NCI-H1048 (cell line): ENCODE measurements around the gene CDK4.
A peak's percentile ranks its signal among the peaks of the same experiment; 100 is the strongest.

Experiments used
- DNase-seq: peaks from one replicate; lab custom pipeline; 2025; lab: John Stamatoyannopoulos, UW

Gene CDK4

DNA sequence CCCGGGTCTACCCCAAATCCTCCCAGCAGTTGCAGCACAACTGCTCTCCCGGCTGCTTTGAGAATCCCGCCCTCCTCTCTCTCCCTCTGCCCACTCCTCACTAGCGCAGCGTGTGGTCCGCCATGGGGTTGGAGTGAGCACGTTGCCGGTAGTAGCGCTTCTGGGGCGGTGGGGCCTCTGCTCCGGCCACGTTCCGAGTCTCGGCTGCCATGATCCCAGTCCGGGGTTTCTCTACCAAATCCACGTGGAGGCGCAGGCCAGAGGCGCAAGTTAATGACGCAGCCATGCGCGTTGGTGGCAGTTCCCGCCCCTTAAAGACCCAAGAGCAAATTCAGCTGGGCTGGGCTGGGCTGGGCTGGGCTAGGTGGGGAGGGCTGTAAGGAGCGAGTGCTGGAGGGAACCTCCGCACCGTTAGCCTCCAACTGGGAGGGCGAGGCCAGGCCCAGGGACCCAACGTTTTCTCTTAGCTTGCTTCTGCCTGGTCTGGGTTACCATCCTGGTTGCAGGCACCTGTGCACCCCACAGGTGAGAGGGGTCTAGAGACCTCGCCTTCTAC, 19.8 kb upstream of the CDK4 start, which contains the start of gene METTL1:
Gene METTL1, minus strand, starts transcription at position 233 of the 556 bp plus-strand sequence. Its CDS starts 22 bp downstream, at position 211.
- peak; percentile 92 for DNase-seq

DNA sequence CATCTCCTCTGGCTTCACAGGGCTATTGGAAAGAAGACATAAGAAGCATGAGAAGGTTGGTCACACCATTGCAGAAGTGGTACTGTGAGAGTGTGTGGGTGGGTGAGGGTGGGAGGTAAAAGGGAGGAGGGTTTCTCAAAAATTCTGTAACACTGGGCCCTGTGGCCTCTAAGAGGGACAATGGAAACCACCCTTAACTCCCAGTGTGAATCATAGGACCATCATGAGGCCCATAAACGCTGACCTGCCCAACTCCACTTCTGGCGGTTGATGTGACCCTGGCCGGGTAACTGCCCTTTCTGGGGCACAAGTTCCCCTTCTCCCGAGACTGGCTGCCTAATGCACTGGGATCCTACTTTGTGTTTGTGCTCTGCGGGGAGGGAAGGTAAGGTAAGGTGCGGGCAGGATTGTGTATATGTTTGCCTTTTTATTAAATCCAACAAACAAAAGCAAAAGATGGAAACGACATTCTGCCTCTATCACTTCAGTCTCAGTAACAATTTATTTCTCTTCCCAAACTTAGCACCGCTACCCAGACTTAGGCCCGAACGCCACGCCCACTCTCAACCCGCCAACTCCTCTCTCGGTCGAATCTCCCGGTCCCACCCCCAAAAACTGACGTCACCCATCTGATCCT, 19.2 kb upstream of the CDK4 start:
- peak; percentile 71 for DNase-seq

DNA sequence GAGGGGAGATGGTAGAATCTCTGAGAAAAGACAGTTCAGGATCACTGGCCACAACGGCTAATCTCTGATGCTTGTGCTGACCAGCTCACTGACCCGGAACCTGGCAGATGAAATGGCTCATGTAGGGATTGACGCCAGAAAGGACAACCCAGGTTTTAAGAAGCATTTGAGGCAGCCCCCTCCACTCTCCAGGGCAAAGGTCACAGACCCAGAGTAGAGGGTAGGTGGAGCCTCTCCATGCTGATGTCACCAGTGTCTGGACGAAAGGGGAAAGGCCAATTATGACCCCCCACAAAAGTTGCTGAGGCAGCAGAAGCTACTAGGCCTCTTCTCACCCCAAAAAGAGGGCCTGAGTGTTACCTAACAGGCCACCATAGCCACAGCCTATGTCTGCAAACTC, 18.6 kb upstream of the CDK4 start:
- no peak for DNase-seq

DNA sequence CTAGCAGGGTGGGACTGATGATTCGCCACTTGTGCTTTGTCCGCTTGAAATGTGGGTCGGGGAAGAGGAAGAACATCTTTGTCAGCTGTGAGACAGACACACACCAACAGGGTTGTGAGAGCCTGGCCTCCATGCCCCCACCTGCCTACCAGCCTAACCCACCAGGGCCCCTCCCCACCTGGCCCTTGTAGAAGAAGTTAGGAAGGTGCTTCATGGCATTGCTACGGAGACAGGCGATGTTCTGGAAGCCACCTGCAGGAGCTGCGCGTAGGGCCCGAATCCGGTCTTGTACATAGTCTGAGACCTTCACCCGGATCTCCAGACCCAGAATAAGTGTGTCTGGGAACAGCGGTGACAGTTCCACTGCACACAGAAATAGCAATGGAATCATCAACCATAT, 17.5 kb upstream of the CDK4 start:
- no peak for DNase-seq

DNA sequence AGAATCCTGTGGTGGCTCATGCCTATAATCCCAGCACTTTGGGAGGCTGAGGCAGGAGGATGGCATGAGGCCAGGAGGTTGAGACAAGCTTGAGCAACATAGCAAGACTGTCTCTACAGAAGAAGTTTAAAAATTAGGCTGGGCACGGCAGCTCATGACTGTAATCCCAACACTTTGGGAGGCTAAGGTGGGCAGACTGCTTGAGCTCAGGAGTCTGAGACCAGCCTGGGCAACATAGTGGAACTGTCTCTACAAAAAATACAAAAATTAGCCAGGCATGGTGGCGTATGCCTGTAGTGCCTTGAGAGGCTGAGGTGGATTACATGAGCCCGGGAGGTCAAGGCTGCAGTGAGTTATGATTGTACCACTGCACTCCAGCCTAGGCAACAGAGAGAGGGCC, 15.8 kb upstream of the CDK4 start:
- DNase-seq: no peak

DNA sequence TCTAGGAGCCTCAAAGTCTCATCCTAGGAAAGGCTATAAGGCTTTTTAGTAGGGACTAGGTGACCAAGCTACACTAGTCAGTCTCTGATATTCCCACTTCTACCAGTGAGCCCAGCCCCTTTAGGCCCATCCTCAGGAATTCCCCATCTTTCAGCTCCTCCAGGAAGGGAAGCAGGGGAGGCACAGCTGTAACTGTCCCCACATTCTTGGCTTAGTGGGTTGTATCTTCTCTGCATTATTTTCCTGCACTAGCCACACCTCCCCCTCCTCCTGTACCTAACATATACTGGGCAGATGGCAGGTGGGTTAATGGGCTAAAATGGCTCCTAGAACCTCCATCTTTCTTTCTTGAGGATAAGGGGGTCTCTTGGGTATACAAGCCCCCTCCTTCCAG, 15.2 kb upstream of the CDK4 start:
- DNase-seq: no peak

DNA sequence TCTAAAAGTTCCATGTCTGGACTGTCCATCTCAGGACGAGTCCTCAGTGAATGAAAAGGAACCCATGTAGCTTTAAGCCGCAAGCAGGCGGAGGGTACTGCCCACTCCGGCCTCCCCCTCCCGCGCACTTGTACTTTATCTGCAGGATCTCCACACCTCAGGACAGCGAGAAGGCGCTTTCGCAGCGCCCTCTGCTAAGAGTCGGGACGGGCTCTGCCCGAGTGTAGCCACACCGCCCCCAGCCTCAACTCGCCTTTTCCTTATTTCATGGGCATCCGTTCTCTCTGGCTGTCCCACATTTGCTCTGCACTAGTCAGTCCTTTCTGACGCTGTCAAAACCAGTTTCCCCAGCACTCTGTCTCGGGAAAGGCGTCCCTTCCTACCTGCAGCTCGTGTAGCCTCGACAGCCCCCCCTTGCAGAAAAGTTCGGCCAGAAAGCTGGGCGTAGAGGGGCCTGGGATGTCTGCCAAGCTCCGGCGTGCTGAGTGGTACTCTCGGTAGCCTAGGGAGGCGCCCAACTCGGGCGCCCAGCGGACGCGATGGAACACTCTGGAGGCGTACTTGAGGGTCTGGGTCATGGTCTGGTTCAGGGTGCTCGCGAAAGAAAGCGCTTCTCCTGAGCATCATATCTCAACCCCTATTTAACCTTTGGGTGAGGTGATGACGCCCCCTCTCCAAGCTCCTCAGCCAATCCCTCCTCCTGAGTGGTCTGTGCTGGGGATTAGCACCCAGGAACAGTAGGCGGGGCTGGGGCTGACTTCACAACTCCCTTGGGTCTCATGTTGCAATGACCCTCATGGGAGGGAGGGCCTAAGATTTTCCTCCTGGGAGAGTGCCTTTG, 14.6 kb upstream of the CDK4 start, which contains the start of gene CYP27B1:
Gene CYP27B1, minus strand, starts transcription at position 615 of the 841 bp plus-strand sequence. Its CDS starts 37 bp downstream, at position 578.
- no peak for DNase-seq

DNA sequence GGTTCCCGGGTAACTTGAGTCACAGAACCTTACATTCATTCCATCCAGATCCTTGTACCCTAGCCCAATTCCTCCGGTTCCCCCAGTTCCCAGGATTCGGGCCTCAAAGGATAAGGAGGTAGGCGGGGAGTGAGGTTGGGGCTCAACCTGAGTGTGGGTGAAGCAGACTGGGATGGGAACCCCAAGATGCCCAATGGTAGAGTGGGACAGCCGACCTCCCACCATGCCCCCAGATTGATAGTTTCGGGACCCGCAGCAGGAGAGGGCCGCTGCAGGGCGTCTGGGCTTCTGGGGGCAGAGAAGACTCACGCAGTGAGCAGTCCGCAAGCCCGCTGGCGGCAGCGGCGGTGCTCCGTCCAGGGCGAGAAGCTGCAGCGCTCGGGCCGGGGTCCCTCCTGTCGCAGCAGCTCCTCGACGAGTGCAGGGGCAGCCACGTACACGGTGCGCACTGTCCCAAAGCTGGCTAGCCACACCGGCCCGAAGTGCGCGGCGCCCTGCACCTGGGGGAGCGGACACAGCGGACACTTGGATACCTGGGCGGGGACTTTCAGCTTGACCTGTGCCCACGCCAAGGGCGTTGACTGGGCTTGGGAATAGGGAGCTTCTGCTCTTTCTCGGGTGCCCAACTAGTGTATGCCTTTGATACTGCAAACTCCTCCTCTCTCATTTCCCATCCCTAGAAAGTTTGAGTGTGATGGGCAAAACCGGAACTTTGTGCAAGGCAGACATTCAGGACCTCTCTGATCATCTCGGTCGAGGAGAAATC, 13.8 kb upstream of the CDK4 start:
- DNase-seq: no peak

DNA sequence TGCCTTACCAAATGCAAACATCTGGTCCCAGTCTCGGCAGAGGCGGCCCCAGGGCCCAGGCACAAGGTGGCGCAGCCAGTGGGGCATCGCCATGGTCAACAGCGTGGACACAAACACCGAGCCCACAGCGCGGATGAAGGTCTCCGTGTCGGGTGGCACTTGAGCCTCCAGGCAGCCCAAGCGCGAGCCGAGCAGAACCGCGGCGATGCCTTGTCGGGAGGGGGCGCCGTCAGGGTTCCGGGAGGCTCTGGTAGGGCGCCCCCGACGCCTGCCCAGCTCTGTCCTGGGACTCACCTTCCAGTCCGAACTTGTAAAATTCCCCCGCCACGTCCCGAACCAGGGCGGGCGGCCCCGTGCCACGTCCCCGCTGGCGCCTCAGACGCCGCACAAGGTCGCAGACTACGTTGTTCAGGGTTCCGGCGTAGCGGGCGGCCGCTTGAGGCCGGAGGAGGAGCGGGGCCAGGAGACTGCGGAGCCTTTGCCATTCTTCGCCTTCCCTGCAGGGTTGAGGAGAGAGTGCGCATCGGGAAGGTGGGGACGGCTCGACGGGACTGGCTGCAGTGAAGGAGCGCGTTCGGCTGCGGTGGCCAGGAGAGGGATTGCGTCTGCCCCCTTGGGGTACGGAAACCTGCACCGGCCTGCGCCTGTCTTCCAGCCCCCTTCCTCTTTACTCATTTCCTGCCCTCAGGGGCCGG, 13.0 kb upstream of the CDK4 start:
- DNase-seq: no peak

DNA sequence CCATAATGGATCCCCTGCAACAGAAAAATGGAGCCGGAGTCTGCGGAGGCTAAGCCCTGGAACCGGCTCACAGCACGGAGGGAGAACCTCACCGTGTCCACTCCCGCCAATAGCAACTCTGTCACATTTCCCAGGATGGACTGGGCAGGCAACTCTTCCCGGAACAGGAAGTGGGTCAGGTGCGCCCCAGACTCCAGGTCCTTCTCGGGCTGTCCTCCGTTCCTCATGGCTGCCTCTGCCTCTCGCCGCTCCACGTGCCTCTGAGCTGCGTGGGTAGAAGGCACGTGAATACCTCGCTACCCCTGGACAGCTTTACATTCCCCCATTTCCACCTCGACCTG, 12.5 kb upstream of the CDK4 start:
- DNase-seq: no peak

DNA sequence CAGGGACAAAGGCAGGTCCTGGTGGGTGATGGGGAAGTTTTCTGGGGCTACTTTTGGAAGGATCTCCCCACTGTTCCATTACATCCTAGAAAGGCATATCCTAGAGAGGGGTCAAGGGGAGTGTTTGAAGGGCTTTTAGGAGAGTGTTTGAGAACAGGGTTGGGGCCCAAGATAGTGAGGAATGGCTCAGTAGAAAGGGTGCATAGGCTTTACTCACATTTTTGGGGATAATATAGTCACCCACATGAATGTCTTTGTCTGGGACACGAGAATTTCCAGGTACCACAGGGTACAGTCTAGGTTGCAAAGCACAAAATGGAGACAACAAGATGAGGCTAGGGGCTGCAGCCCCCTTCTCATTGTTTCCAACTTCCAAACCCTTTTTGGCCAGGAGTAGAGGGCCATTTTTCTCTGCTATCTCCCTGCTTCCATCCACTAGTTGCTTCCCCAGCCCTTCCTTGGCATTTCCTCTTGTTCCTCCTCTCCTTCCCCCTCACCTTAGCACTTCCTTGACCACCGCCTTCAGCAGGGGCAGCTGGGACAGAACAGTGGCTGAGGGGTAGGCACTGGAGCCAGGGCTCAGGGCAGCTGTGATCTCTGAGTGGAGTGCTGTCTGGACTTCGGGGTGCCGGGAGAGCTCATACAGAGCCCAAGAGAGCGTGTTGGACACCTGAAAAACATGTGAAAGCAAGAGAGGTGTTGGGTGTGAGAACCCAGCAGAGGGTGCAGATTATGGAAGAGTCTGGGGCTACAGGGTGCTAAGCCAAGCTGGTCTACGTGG, 12.0 kb upstream of the CDK4 start:
- DNase-seq: no peak

DNA sequence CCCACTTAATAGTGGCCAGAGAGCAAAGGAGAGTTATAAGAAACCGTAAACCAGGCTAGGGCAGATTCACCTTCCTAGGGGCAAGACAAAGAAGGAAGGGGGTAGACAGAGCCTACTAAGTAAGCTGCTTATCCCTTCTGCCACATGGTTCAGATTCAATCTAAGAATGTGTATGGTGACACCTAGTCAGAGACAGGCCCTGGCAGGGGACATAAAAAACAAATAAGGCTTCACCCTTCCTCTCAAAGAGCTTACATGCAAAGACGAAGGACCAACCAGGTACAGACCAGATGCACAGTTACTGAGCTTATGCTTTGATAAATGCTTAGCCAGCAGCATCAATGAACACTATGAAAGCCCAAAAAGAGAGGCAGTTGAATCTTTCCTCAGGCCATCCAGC, 10.4 kb upstream of the CDK4 start:
- no peak for DNase-seq

DNA sequence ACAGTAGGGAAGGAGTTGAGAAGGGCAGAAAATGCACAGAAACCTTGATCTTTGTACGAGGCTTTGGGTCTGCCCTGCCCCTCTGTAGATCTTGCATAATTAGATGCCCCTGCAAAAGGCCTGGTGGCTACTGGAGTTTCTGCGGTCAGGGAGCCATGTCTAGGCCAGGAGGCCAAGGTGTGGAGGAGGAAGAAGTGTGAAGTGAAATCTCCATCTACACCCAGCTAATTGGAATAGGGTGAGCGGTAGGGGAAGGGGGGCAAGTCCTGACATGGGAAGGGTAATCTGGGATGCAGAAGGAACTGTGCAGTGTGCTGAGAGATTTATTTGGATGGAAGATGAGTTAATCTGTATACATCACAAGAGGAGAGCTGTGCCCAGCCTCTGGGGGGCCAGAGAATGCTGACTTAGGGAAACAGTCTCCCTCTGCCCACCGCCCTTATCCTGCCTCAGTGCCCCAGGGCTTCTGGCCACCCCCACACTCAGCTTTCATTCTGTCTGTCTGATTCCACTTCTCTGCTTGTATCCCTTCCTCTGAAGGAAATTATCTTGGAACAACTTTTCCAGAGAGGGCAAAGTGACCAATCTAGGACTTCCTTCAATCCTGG, 9.4 kb upstream of the CDK4 start:
- DNase-seq: no peak

DNA sequence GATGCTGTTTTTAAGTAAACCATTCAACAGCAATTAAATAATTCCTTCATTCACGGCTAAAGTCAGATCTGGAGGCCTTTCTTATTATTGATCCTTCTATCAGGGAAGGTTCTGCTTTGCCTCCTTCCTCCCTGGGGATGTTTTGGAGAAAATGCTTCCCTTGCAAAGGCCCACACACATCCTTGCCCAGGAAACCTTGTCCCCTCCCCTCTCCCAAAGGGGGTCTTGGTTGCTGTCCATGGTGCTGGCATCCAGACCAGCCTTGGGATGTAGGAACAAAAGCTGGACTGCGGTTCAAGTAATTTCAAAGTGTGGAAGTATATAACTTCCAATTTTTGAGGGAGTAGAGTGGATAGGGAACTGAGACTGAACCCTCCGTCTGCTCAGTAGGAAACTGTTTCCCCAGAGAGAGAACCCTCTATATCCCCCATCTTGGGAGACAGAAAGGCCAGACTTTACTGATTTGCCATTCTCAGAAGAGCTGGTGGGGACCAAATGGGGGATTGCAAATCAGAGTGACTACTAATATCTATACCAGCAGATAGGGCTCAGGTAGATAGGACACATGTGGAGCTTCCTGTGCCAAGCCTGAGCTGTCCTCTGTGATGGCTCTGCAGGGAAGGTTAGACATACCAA, 8.4 kb upstream of the CDK4 start:
- no peak for DNase-seq

DNA sequence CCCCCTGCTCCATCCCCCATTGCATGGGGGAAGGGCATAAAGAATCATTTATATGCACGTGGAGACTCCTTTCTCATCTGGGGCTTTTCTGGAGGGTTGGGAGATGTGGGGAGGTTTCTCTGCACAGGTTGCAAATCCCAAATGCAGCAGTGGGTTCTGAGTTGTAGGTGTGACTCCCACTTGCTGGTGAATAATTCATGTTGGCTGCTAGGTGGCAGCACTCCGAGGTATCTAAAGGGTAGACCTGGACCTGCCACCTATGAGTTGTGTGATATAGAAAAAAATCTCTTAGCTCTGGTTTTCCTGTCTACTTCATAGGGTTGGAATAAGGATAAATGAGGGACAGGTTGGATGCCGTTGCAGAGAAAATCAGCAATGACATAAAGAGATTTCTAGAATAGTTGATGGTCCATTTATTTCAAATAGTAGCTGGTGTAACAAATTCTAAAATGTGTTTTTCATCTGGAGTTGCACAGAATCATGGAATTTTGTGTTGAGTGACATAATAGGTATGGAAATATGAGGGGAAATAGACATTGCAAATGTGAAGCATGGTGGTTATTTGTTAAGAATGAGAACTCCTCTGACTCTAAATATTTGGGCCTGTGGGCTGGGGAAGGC, 7.4 kb upstream of the CDK4 start:
- no peak for DNase-seq

DNA sequence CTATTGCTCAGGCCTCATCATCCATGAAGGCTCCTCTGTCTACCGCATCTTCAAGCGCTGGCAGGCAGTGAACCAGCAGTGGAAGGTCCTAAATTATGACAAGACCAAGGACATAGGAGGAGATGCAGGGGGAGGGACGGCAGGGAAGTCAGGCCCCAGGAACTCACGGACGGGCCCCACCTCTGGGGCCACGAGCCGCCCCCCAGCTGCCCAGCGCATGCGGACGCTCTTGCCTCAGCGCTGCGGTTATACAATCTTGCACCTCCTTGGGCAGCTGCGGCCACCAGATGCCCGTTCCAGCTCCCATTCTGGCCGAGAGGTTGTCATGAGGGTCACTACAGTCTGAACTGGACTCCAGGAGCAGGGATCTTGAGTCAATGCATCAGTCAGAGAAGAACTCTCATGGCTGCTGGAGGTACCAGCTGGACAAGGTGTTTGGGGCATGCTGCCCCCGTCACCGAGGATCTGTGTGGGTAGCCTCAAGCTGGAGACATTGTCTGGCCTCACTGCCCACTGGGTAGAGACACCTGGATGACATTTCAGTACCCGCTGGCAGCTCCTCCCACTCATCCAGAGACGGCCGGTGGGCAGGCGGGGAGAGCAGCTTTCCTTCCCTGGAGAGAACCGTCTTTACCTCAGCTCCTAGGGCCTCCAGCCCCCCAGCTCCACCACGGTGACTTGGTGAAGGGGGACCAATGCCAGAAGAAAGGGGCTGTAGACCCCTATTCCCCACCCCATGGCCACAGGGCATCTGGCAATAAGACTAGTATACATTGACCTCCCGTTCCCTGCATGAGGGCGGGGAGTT, 6.6 kb upstream of the CDK4 start:
- no peak for DNase-seq

DNA sequence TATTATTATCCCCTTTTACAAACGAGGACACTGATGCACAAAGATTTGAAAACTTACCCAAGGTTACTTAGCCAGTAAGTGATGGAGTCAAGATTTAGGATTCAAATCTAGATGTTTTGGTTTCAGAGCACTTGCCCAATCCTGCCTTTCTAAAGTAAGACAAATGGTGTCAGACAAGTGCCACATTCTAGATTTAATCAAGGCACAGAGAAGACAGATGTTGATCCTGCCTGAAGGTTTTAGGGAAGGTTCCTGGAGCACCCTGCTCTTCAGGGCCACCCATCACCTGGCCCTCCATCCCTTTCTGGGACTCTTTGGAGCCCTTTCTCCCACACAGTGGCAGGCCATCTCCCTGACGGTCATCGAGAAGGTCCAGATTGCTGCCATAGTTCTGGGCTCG, 5.7 kb upstream of the CDK4 start:
- no peak for DNase-seq

DNA sequence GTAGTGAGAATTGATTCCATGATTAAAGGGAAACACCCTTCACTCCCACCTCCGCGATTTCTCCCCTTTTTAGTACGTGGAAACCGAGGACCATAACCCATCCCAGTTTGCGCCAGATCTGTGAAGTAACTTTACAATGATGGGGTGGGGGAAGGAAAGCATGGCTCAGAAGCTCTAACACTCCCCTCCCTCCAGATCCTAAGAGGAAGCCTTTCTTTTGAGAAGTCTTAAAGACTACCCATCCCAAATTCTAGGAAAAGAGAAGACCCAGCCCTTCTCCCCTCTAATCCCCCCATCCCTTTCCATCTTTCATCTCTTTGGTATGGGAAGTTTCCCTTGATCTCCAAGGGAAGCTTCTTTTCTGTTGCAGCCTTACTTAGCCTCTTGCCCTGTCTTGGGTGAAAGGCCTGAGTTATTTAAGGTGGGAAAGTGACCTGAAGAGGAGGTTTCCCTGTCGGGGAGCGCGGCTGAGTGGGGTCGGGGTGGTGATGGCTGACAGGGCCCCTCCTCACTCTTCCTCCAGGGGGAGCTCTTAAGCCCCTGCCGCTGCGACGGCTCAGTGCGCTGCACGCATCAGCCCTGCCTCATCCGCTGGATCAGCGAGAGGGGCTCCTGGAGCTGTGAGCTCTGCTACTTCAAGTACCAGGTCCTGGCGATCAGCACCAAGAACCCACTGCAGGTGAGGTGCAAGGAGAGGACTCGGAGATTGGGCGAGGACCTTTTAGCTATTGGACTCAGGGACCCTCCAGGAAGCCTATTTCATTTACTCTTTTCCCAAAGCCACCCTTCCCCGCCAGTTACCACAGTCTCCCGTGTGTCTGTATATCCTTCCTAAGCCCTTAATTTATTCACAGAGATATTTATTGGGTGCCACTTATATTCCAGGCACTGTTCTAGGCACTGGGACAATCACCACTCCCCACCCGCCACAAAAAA, 4.6 kb upstream of the CDK4 start:
- DNase-seq: peak; percentile 22
